NCI-H1417 treated with DMSO at 0.1 percent for 48 hours (cell line): ENCODE results near the gene CNPPD1.
A peak's percentile ranks its signal among the peaks of the same experiment; 100 is the strongest.

Experiments
- DNase-seq: peaks from one replicate; lab custom pipeline; 2025; lab: John Stamatoyannopoulos, UW

Gene CNPPD1

DNA sequence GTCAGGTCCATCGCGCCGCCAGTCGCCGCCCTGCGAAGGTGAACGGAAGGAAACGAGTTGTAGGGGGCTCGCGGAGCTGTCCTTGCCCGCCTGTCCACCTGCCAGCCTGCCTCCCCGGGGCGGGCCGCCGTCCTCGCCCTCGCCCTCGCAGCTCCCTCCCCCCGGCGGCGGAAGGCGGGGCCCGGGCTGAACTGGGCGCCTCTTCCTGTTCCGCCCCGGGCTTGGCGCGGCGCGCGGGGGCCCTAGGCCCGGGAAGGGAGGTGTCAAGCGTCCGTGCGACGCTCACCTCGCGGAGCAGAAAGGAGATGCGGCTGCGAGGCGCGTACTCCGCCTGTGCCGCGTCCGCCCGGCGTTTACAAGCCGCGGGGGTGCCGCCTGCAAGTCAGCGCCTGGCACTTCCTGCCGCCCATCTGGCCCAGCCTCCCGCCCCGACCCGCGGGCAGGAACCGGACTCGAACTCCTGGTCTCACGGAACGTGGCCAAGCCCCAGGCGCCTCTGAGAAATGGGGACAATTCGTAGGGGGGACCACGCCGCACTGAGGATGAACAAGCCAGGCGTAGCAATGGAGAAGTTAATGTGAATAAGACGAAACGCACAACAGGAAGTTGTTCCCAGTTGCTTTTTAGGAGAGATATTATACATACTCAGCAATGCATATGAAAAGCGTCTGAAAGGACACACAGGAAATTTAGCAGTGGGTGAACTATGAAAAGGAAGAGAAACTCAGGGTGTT, at the start of gene CNPPD1:
Gene CNPPD1 (minus strand): TSS at position 108 of the 734 bp plus-strand sequence. CDS start 97 bp downstream, at position 11.
- DNase-seq = peak; percentile 67

DNA sequence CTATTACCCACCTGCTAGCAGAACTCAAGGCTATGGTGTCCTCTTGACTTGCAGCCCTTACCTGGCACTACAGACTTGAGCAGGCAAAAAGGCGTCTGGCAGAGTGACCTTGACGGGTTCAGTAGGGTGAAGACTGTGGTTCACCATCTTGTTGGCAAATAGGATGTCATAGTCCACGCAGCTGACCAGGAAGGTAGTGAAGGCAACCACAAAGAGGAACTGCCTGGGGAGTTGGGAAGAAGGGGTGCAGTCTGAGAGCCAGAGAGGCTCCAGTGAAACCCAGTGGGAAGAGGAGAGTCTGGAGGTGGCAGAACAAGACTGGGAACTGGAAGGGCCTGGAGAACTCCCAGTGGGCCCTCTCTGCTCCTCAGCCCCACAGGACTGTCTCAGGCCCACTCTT, 48.6 kb upstream of the CNPPD1 start:
- no peak for DNase-seq

DNA sequence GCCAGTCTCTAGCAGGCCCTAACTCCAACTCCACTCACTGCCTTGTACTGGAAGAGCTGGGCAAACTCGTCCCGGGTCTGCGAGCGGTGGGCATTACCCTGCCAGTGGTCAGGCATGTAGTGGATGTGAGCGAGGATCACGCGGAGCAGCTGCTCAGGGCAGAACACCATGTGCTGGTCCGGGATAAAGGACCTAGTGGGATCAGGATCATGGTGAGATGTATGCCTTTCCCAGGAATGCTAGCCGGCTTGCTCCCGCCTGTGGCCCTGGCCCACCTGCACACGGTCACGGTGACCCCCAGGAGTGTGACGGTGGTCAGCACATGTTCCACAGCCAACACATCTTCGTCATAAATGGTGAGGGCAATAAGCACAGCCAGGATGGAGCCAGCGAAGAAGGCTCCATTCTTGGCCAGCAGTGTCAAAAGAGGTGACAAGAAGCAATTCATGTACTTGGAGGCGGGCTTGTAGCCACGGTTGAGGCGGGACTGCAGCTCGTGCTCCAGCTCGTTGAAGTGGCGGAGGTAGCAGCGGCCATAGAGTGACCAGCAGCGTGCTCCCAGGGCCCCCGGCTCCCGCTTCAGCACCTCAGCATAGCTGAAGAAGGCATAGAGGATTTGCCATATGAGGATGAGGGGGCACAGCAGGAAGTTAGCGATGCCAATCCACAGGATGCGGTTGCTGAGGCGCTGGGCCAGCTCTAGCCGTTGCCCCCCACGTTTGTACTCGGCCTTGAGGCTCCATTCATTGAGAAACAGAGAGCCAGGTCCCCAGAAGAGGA, 47.3 kb upstream of the CNPPD1 start:
- DNase-seq = no peak

DNA sequence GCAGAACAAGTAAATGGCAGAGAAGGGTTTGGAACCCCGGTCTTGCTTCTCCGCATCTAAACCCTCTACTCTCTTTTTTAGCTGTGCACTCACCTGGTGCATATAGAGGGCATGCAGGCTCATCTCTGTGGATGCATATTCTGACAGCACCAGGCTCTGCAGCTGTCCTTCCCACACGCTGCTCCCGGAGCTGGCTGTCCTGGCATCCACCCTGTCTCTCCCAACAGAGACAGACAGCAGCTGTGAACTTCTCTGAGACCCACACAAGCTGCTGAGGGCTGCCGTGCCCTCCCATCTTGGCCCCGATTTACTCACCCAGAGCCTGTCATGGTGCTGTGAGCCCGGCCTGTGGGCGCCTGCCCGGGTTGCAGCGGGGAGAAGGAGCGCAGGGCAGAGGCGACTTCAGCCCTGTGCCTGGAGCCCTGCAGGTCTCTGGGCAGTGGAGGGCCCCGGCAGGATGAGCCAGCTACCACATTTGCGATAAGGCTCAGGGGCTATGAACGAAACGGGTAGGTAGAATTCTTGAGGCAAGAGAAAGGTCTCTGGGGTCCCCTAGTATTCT, 45.3 kb upstream of the CNPPD1 start:
- no peak for DNase-seq

DNA sequence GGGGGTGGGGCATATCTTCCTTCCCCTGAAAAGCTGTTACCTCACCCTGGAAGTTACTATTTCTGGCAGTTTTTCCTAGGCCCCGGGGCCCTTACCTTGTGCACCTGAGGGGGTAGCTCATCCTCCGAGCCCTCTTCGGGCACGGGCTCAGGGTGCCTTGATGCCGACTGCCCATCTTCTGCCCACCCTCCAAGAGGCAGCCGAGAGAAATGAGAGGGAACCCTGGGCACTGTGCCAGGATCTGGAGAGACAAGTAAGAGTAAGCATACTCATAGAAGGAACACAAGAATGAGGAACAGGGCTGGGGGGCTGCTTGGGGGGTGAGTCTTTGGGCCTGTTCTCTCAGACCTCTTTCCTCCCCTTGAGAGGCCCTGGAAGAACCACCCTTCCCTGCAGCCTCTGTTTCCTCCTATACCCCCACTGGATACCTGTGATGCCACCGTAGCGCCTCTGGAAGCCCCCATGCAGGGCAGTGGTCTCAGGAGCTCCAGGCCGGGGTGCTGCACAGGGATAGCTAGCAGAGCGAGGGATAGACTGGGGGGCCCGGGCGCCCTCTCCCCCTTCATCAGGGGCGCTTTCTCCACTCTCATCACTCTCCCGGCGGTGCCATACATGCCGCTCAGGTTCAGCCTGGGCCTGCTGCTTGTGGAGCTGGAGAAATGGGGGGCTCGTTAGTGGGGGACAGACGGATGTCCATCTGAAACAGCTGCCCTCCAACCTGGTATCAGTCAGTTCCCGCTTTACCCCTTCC, 44.1 kb upstream of the CNPPD1 start:
- no peak for DNase-seq

DNA sequence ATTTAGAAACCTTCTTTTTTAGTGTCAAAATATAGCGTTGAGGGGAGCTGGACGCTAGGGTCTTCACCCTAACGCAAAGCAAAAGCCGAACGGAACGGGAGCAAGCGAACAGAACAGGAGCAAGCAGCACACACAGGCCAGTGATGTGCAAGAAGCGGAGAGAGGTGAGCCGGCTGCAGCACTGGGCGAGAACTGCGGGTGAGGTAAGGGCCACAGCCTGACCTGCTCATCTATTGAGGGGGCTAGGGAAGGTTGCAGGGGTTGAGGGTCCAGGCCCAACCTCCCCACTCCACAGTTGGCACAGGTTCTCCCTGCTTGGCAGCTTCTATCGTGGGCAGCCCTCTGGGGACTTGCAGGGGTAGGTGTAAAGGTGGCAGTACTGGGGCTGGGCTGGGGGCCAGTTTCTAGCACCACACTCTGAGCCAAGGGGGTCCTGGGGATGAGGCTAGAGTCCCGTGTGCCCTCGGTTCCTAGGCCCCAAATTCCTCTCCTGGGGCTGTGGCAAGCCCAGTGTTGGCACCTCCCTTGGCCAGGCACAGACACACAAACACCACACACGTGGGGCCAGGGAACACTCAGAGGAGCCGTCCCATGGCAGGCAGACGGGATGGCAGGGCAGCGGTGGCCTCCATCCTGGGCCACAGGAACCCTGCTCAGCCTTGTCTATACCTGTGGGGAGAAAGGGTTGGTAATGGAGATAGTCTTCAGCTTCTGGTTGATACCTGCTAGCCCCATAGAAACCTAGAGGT, 43.2 kb upstream of the CNPPD1 start:
- no peak for DNase-seq

DNA sequence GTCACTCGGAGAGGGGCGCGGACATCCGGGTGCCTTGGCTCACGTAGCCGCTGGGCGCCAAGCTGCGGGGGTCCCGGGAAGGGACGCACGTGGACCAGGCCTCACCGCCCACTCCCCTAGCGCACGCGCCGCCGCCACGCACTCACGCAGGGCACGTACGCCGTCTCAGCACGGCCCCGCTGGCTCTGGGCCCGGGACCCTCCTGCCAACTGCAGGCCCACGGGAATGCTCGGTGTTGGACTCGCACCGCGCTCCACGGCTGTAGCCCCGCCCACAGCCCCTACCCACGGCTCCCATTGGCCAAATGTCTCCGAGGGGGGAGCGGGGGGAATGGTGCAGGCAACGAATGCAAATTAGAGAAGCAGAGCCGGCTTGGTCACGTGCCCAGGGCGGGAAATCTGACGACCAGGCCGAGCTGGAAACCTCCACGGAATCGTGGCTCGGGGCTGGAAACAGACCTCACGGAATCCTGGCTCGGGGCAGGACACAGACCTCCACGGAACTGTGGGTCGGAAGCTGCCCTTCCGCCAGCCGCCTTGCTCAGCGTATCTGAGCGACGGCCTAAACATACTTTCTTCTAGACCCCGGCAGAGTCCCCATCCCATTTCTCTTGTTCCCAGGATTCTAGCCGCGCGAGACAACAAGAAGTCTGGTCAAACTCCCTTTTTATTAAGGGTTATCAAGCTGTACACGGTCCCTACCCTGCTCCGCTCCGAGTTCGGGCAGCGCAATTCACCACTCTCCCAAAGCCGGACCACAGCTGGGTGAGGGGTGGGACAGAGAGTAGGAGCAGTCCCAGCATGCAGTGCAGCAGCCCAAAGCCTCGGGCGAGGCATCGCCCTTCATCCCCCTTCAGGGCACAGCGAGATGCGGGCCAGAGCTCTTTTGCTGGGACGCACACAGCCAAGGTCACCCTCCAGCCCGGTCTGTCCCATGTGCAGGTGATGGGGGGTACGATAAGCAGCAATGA, 42.3 kb upstream of the CNPPD1 start, which contains the start of gene ABCB6:
Gene ABCB6 (minus strand): TSS at position 227 of the 970 bp plus-strand sequence. CDS start 285 bp downstream, outside the sequence.
- peak; percentile 56 for DNase-seq

DNA sequence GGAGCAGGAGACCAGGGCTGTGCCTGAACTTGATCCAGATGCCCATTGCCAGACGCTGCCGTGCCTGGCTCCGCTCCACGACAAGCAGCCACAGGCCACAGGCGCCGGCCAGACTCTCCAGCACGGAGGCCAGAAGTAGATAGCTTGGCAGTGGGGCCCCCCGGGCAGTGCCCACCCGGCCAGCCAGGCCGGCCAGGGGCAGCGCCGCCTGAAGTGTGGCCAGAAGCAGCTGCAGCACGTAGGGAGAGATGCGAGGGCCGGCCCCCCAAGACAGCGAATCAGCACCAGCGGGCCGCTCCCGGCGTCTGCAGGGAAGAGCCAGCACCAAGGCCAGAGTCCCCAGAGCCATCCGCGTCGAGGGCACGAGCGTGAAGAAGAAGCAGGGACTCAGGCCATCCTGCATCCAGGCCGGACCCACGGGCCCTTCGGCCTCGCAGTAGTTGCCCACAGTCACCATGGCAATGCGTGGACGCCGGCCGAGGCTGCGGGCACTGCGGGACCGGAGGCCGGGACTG, 41.5 kb upstream of the CNPPD1 start:
- no peak for DNase-seq

DNA sequence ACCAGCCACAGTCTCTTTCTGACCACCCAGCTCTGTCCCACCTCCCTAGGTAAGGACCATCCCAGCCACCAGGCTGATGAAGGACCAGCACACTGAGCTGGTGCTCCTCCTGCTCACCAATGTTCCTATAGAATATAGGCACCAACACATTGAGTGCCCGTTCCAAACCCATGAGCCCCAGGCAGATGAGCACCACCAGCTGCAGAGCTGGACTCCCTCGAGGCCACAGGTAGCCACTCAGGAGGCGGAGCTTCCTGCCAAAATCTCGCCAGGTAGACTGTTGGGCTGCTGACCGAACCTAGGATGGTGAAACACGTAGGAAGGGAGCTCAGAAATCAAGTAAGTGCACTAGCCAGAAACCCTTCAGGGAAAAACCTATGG, 39.8 kb upstream of the CNPPD1 start:
- no peak for DNase-seq

DNA sequence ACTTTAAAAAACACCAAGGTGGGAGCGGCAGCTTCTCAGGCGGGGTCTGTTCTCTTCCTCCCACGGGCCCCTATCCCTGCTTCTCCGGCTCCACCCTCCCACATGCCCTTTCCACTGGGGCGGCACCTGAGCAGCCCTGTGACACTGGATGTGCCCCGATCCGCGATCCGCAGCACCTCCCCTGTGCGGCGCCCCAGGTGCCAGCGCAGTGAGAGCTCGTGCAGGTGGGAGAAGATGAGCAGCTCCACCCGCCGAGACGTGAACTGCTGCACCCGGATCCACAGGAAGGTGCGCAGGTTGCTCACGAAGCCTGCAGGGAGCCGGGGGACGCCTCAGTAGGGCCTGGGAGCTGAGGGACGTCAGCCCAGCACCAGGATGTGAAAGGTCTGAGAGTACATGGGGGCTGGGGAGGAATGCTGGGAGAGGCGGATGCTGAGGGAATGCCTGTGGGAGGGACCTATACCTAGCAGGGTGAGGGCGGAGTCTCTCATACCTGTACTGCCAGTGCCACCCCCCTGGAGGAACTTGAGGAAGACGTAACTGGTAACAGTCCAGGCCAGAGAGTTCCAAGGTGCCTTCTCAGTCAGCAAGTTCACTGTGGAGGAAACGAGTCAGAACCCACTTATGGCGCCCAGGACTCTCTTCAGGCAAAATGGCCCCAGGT, 39.3 kb upstream of the CNPPD1 start:
- DNase-seq = no peak

DNA sequence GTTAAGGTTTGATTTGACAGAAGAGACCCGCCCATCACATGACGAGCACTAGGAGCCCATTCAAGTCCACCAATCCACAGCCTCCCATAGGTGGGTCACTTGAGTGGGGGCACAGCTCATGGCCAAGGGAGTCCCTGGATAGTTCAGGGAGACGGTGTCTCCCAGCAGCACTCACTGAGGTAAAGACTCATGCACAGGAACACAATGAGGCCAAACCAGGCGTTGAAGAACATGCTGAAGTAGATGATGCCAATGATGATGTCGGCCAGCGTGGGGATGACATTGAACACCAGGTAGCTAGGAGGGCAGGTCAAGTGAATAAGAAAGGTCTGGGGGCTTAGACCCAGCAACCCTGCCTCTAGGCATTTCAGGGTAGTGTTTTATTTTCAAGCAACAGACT, 38.1 kb upstream of the CNPPD1 start:
- no peak for DNase-seq

DNA sequence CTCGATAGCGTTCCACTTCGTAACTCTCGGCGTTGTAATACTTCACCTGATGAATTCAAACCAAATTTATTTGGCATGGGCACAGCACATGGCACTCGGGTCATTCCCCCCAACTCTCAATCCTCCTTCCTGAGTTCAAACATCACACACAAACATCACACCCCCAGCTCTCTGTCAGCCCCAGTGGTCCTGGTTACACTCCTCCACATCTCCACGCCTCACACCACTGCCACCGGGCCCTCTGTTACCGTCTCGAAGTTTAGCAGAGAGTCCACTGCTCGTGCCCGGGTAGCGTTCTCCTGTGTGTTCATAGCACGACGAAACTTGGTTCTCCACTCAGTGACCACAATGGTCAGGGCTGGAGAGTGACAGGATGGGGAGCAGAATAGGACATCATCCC, 37.4 kb upstream of the CNPPD1 start:
- DNase-seq = no peak

DNA sequence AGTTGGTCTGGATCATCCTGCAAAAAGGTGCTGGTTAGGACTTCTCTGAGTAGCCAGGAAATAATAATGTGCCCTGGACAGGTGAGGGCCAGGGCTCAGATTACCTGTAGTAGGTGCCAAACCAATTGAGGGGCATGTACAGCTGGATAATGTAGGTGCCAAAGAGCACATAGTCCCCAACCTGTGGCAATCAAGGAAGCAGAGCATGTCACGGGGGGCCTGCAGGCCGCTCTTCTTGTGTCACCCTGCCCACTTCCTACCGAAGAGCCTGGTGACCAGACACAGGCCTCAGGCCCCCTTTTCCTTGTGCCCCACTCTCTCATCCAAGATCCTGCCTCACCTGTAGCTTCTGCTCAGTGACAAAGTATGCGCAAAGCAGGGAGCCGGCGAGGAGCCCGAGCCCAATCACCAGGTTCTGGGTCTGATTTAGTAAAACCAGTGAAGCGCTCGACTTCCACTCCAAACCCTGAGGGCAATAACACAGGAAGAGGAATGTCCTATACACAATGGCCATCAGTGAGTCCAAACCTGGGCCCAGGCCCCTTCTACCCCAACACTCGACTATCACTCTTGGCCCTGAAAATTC, 36.9 kb upstream of the CNPPD1 start:
- no peak for DNase-seq

DNA sequence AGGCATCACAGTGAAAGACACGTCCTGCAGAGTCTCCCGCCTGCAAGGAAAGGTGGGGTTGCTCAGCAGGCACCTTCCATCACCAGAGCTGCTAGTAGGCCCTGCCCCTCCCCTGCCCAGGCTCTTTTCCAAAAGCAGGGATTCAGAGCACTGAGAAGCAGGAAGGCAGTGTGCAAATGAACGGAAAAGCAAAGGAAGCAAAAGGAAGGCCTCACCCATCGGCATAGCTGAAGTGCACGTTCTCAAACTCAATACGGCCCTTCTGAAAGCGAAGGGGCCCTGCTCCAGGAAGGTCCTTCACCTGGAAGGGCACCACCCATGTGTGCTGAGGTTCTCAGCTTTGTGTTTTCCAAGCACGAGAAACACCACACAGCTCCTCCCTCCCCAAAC, 36.3 kb upstream of the CNPPD1 start:
- no peak for DNase-seq

DNA sequence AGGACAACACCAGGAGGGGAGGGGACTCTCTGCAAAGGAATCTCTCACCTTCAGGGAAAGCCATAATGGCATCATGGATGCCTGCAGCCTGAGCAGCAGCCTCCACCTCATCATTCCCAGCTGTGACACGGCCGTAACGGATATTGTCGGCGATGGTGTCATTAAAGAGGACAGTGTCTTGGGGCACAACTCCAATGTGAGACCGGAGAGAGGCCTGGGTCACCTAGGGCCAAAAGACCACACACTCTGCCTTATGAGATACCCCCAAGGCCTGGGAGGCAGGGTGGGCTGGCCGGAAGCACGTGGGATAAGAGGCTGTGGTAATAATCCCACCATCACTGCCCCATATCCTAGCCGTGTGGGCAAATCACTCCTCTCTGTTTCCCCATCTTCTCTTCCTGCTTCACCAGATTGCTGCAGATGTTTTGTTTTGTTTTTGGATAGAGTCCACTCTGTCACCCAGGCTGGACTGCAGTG, 34.2 kb upstream of the CNPPD1 start:
- DNase-seq = no peak

DNA sequence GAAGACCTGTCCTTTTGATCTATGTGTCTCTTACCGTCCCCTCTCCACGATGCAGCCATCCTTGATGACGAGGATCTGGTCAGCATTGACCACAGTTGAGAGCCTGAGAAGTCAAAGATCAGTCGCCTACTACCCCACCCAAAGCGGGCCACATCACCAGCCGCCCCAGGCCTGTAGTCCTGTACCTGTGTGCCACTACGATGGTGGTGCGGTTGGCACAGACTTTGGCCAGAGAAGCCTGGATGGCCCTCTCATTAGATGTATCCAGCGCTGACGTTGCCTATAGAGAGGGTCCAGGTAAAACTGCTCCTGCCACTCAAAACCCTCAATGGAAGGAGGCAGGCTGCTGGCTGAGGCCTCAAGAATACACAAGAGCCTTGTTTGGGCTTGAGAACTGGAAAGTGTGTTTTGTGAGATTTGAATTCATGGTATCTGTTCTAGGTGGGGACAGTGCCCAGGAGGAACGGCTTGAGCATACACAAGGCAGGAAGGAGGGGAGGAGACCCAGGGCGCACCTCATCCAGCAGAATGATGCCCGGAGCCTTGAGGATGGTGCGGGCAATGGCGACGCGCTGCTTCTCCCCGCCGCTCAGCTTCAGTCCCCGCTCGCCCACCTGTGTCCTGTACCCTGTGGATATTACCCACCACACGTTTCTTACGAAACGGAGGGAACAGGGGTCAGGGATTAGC, 33.6 kb upstream of the CNPPD1 start:
- no peak for DNase-seq

DNA sequence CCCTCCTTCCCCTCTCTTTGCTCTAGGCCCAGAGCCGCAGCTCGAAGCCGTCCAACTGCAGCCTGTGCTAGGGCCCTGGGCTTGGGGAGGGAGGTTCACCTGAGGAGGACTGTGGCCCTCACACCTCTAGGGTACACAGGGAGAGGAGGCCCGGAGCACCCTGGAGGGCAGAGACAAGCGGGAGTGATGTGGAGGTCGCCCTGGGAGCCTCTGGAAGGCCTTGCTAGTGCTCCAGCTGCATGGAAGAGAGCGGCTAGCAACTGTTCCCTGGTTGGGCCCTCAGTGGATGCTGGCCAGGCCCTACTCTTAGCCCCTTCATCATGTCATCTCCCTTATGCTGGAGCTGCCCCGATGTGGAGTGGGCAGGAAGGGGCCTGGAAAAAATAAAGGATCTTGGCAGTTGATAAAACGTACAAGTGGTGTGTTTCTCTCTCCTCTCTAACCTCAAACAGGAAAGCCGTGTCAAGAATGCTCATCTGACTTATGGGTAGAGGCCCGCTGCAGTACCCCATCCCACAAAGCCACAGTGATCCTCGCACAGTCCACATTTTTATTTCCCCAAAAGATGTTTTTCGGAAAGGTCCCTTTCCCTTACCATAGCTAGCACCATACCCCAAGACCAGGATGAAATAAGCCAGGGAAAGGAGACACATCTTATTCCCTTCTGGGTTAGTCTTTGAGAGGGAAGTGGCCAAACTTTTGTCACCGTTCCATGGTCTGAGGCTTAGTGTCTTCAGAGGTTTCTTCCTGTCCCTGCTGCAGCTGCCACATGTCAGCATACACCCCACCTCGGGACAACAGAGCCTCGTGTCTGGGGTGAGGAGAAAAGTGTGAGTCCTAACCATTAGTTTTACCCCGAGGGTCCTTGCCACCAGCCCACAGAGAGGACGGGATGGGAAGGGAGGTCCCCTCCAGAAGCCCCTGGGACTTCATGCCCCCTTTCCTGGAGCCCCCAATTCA, 32.8 kb upstream of the CNPPD1 start:
- no peak for DNase-seq
